Islet precursor cell (in vitro differentiated cells): ENCODE measurements around the gene RAP1A.
"Not testable (repeated sequence)": the region's sequence is repeated elsewhere in the genome, so short reads cannot be mapped to it uniquely, and the experiment has no call there.

Experiments
- DNase-seq: peaks from one replicate; pipeline ENCODE4 v3.0.0-alpha.2; 2018

The RAP1A gene

GRCh38 chr1:111739925-111740765 is 120.6 kb downstream of the RAP1A start:
- DNase-seq: peak; percentile 85

- not testable (repeated sequence) for DNase-seq
These were observed 122.7 kb downstream of the RAP1A start for GRCh38 chr1:111742292-111742691.

- no peak for DNase-seq
These were observed 123.5 kb downstream of the RAP1A start for GRCh38 chr1:111742938-111743549.

- no peak for DNase-seq
These were observed 124.1 kb downstream of the RAP1A start for GRCh38 chr1:111743679-111744101.

GRCh38 chr1:111745675-111746613 is 126.4 kb downstream of the RAP1A start:
- DNase-seq: no peak

- no peak for DNase-seq
These were observed 127.0 kb downstream of the RAP1A start for GRCh38 chr1:111746614-111746999.

- DNase-seq: peak; percentile 77
These were observed 127.7 kb downstream of the RAP1A start for GRCh38 chr1:111747282-111747734.

- DNase-seq: no peak
These were observed 128.4 kb downstream of the RAP1A start for GRCh38 chr1:111747947-111748346.

- no peak for DNase-seq
These were observed 130.0 kb downstream of the RAP1A start for GRCh38 chr1:111749628-111750027.

GRCh38 chr1:111750856-111751255 is 131.3 kb downstream of the RAP1A start:
- no peak for DNase-seq

GRCh38 chr1:111751906-111752575 is 132.5 kb downstream of the RAP1A start:
- DNase-seq: no peak

- DNase-seq: peak; percentile 81
These were observed 135.4 kb downstream of the RAP1A start for GRCh38 chr1:111754984-111755330.

- DNase-seq: peak; percentile 97
These were observed 135.9 kb downstream of the RAP1A start, which contains the start of gene DDX20 for GRCh38 chr1:111755331-111756123. Gene DDX20, plus strand, starts transcription at chr1:111755901. Its CDS starts 24 bp downstream, at chr1:111755925.

- no peak for DNase-seq
These were observed 136.5 kb downstream of the RAP1A start for GRCh38 chr1:111756124-111756513.

- DNase-seq: no peak
These were observed 138.8 kb downstream of the RAP1A start for GRCh38 chr1:111758373-111758772.

- DNase-seq: no peak
These were observed 142.1 kb downstream of the RAP1A start for GRCh38 chr1:111761717-111762116.

- DNase-seq: no peak
These were observed 142.7 kb downstream of the RAP1A start for GRCh38 chr1:111762332-111762731.
